DMS114 treated with DMSO at 0.1 percent for 48 hours (cell line): ENCODE results near the gene TRPC6.
"Not testable (repeated sequence)": the region's sequence is repeated elsewhere in the genome, so short reads cannot be mapped to it uniquely, and the experiment has no call there.

Source experiments
- DNase-seq: peaks from one replicate; lab custom pipeline; 2025; ENCODE audit not compliant: unreplicated experiment; lab: John Stamatoyannopoulos, UW

The TRPC6 gene

GRCh38 chr11:101523193-101523592, 60.6 kb downstream of the TRPC6 start:
- DNase-seq, result no peak

DNA sequence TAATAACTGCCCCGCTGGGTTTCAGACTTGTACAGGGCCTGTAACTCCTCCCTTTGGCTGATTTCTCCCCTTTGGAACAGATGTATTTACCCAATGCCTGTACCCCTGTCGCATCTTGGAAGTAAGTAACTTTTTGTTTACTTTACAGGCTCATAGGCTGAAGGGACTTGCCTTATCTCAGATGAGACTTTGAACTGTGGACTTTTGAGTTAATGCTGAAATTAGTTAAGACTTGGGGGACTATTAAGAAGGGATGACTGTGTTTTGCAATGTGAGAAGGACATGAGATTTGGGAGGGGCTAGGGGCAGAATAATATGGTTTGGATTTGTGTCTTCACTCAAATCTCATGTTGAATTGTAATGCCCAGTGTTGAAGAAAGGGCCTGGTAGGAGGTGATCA, 62.0 kb downstream of the TRPC6 start:
- no peak for DNase-seq

DNA sequence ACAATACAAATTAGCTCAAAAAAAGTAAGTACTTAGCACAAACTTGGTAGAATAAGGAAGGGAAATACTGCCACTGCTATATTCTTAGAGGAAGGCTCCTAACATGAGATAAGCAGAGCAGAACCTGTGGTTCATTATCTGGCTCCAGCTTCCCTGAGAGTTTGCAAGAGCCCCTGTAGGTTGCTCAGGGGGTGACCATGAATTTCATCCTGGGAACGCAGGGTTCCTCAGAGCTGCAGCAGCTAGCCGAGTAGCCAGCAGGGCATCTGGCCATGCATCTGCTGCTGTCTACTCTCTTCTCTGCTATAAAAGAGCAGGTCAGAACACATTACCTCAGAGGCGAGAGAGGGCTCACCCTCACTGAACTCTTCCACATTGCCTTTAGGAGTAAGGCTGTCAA, 67.3 kb downstream of the TRPC6 start:
- no peak for DNase-seq

DNA sequence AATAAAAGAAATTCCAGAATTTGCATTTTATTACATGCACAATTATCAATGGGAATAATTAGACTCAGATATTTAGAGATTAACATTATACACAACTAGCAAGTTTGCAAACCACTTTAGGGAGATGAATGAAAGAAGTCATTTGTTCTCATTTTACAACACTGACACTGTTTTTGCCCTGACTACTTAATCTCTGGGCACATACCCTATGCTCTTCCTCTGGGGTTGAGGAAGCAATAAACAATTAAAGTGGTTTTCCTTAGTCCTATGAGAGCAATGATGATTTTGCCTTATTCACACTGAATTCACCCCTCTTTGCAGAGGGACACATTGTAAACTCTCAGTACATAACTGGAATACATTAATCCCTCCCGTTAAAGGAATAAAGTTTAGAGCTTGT, 72.7 kb downstream of the TRPC6 start:
- DNase-seq, result no peak

- DNase-seq, result no peak
Observed at GRCh38 chr11:101510591-101510990, 73.2 kb downstream of the TRPC6 start.

GRCh38 chr11:101509922-101510321, 73.9 kb downstream of the TRPC6 start:
- DNase-seq, result no peak

DNA sequence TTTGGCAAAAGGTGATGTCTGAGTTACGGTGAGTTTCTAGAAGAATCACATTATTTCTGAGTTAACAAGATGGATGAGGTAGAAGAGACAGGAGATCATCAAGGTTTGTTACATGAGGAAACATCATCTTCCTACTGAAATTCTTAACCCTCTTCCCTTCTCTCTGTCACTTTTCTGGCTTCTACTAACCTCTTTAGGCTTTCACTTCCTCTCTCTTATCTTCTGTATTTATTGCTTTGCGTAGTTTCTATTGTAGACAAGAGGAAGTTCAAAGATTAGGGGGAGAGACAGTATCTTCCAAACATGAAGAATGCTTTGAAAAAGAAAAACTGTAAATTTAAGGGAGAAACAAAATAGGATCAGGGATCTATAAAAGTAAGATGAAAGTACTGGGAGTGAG, 75.4 kb downstream of the TRPC6 start:
- DNase-seq, result no peak

DNA sequence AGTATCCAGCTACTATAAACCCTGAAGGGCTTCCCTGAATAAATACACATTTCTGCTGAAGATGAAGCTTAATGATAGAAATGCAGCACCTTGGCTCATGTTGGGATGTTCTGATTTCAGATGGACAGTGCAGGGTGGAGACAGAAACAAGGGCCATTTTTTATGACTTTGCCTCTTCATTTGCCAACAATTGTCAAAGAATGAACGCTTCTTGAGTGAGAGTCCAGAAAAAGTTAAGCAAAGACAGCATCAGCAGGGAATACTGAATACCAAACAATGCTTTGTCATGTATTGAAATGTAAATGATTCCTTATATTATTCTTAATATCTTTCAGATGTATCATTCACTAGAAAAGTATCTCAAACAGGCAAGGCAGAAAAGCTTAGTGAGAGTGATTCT, 84.9 kb downstream of the TRPC6 start:
- DNase-seq, result no peak

DNA sequence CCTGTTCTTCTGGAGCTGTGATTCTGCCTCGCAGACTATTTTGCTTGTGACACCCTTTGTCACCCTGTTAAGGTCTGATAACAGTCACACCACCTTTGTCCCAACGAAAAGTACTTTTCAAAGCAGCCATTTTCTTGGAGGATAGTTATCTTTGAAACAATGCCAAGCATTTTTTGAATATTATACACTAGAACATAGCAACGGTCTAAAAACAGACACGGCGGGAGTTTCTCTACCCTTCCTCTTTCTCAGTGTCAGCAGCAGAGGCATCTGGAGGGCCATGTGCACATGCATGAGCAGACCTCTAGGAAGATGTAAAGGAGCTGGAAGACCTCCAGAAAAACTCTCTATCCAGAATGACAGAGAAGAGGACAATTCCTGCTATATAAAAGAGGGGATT, 86.5 kb downstream of the TRPC6 start:
- DNase-seq, result no peak

- no peak for DNase-seq
Observed at GRCh38 chr11:101487775-101488174, 96.0 kb downstream of the TRPC6 start.

DNA sequence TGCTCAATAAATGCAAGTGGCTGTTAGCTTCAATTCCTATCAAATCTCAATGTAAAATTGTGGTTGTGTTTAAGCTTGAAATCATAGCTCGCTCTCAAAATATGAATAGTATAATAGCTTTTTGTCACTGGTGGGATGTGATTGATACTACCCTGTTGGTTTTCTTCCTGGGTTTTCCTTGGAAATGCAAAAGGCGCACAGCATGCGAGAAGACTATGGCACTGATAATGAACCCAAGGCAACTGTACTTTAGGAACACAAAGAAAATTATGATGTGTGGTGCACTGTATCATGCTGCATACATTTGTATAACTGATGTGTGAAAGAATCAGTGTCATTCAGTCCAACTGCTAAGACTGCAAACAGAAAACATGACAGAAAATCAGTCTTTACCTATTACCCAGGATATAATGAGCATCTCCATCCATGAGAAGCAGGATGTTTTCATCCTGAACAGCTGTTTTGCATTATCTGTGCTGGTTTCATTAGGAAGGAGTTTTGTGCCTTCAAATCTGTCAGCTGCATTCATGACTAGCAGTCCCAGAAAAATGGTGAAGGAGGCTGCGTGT, 101.2 kb downstream of the TRPC6 start:
- DNase-seq, result no peak

DNA sequence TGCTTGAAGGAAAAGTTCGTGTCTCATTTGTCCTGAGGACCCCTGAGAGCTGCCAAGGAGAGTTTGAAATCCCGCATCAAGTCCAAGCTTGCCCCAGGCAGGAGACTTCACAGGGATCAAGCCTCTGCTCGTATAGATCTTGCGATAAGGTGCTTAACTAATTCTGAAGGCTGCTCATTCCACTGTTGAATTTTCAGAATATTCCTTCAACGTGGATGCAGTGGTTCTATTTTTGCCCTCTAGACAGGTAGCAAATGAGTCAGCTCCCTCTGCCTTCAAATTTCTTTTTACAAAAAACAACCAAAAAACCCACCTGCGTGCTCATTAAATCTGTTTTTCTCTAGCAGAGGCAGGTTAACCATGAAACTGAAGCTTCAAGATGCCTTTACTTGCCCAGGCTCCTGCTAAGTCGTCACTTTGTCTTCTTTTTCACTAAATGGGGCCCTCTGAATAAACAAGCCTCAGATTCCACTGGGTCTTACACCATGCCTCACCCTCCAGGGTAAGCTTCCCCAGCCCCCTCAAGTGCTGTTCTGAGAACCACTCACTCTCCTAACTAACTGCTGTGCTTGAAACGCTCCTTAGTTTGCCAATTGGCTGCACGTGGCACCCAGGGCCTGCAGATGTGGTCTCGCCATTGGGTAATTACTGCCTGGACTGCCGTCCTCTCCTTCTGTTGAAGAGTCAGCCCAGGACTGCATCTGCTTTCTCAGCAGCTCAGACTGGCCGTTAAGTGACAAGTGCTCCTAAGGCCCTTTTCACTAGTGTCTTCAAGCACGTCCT, 105.0 kb downstream of the TRPC6 start:
- DNase-seq, result no peak

GRCh38 chr11:101477926-101478325, 105.9 kb downstream of the TRPC6 start:
- DNase-seq, result no peak

- DNase-seq, result no peak
Observed at GRCh38 chr11:101476191-101476590, 107.6 kb downstream of the TRPC6 start.

GRCh38 chr11:101475699-101476098, 108.1 kb downstream of the TRPC6 start:
- no peak for DNase-seq

DNA sequence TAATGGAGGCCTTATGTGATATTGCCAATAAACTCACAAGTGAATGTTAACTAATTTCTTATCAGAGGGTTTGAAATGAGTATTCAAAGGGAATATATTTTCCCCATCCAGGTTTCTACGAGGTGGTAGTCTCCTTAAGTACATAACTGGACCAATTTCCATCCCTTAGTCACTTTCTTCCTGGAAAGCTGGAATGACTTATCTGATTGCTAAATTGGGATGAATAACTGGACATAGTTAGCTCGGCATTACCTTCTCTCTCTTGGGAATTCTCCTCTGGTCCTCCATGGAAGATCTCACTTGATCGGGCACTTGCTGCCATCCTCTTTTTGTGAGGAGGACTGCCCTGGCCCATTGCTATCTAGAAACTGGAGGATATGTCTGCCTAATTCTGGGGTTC, 109.1 kb downstream of the TRPC6 start:
- DNase-seq, result no peak

- no peak for DNase-seq
Observed at GRCh38 chr11:101470881-101471520, 112.8 kb downstream of the TRPC6 start.

DNA sequence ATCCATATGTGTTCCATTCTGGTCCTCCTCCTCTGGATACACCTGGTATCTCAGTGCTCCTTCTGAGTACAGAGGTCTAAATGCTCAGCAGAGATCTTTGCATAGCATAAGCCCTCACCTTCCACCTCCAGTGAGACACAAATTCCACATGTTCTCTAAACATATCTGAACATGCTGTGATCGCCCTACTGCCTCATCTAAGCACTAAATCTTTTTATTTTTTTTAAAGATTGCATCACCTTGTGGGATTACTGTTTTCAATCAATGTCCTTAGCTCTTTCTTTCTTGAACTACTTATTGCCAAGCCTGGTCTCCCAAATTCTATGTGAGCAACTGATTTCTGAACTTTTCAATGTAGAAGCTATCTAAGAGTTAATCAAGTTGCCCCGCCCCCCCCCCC, 113.4 kb downstream of the TRPC6 start:
- DNase-seq, result no peak

DNA sequence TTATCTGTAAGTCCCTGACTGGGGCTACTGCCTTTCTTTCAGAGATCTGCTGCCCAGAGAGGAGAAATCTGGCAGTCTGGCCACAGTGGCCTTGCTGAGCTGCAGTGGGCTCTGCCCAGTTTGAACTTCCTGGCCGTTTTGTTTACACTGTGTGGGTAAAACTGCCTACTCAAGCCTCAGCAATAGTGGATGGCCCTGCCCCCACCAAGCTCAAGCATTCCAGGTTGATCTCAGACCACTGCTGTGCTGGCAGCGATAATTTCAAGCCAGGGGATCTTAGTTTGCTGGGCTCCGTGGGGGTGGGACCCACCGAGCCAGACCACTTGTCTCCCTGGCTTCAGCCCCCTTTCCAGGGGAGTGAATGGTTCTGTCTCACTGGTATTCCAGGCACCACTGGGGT, 117.5 kb downstream of the TRPC6 start:
- no peak for DNase-seq

GRCh38 chr11:101464388-101464787, 119.4 kb downstream of the TRPC6 start:
- DNase-seq, result not testable (repeated sequence)

DNA sequence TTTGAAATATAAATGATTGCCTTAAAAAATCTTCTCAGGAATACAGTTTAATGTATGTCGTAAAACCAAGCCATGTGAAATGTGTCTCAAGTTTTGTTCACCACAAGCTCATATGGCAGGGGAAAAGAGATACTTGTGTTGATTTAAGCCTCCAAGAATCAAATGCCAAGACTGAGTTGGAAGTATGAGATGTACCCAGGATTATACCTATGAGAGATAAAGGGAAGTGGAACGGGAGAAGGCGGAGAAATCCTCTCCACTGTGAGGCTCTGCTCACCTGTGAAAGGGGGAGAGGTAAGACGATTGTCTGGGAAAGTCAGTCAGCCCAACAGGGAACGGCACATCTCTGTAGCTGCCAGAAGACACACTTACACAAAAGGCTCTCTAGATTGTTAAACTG, 124.8 kb downstream of the TRPC6 start:
- DNase-seq, result no peak

DNA sequence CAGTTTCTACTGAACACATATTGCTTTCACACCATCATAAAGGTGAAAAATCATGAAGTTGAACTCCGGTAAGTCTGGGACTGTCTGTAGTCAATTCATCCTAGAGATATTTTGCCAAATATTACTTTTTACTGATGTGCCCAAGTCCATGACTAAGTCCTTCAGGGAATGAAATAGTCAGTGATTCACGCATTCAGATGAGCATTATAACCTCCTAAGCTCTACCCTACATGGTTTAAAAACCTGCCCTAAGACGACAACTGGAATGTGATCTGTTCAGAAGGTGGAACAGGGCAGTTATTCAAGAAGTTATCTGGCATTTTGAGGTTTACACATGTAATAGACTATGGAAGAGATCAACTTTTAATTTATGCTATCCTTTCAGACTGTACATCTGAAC, 125.6 kb downstream of the TRPC6 start:
- no peak for DNase-seq
